NT2/D1 (cell line): Measurements from ENCODE around the gene GJC2.

Source experiments
- SUZ12 ChIP-seq: IDR thresholded peaks from 2 replicates; pipeline ENCODE4 v1.6.1; 2011; ENCODE audit not compliant: insufficient read length, insufficient read depth; ENCODE audit errors: extremely low read depth
- YY1 ChIP-seq: IDR thresholded peaks from 2 replicates; pipeline ENCODE4 v1.6.1; 2011; ENCODE audit not compliant: insufficient read length, insufficient read depth
- ZNF274 ChIP-seq: IDR thresholded peaks from 2 replicates; pipeline ENCODE4 v1.6.1; 2011; ENCODE audit warnings: mild to moderate bottlenecking, low read depth, low read length

- no peak for TF ChIP-seq YY1
- TF ChIP-seq ZNF274 = no peak
- TF ChIP-seq SUZ12 = no peak
These were observed 26.2 kb upstream of the GJC2 start for GRCh38 chr1:228123505-228123904.
